HG03521 (cell line): ENCODE results near the gene DGKK.

Source experiments
- ATAC-seq: cut with Tn5 transposase; IDR thresholded peaks from one replicate; pipeline ENCODE4 v1.9.1; 2021; ENCODE audit warnings: mild to moderate bottlenecking, moderate library complexity; ENCODE audit not compliant: unreplicated experiment

DGKK gene

GRCh38 chrX:50470103-50471031, at the start of gene DGKK:
Gene DGKK (minus strand): TSS chrX:50470825. CDS start chrX:50470678, 147 bp downstream.
- ATAC-seq = no peak

DNA sequence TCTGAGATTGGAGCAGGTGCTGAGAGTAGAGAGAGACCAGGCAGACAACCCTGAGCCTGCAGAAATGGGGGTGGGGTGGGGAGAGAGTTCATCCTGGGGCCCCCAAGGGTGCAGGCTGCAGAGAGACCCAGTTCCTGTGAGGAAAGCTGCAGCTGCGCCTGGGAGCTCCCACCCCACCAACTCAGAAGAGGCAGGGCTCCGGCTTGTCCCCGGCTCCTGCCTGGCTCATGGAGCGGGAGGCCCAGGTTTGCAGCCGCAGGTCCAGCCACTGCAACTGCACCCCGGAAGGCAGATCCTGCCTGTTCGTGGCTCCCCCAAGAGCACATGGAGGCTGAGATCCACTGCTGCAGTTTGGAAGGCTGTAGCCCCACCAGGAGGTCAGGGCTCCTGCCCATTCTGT, 44.2 kb upstream of the DGKK start:
- ATAC-seq = no peak

DNA sequence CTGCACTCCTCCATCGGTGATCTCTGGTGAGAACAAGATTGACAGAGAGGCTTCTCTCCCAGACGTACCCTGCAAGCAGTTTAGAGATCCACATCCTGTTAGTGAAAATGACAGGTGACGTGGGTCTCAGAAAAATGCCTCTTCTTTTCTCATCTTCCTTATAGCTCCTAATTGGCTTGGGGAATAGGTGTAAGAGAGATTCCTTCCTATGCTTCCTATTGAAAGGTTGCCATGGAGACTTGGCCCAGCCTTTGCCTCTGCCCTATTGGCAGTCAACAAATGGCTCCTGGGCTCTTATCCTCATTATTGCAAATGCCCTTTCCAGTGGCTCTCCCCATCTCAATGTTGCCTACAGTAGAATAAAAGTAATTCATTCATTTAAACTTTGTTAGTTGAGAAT, 26.5 kb upstream of the DGKK start:
- no peak for ATAC-seq

DNA sequence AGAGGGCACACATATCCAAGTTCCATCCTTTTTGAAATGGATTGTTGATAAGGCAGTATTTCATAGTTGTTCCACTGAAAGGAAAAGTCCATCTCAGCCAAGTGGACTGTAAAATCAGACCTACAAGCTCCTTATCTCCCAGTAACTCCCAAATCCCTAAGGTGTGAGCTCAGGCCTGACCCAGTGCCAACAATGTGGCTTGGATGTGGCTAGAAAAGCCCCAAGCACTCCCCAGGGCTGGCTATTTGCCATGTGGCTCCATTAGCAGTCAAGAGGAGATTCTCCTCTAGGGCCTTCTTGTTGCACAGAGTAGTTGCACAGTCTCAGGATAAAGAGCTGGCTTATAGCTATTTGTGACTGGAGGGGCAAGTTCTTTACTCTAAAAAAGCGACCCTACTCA, 25.0 kb upstream of the DGKK start:
- ATAC-seq = no peak

DNA sequence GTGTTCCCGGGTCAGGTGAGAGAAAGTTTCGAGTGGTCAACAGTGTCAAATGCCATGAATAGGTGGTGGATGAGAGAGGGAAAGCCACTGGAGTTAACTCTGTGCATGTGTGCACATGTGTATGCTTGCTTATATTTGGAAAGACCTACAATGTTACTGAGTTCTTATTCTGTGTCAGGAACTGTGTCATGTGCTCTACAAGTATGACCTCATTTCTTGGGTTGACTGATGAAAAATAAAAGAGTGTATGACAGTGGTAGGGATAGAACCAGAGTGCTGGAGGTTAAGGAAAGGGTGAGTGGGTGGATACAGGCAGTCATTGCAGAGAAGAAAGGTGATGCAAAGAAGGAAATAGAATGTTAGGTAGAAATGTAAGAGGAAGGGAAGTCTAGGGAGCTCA, 22.1 kb upstream of the DGKK start:
- no peak for ATAC-seq

DNA sequence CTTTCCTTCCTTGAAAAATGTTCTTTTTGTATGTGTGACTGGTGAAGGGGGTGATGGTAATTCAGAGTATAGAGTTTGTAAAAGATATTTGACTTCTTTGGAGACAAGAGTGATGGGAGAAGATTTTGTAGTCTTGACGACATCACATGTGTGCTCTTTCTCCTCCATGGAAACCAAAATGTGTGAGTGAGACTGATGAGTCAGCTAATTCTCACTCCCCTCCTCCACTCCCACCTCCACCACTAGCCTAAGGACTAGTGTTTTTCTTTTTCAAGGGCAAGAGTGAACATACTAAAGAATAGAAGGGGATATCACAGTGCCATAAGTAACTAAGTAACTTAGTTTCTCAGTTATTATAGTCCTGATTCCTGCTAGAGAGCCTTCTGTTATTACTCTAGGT, 14.0 kb upstream of the DGKK start:
- no peak for ATAC-seq

GRCh38 chrX:50483283-50483682, 12.7 kb upstream of the DGKK start:
- ATAC-seq = no peak

DNA sequence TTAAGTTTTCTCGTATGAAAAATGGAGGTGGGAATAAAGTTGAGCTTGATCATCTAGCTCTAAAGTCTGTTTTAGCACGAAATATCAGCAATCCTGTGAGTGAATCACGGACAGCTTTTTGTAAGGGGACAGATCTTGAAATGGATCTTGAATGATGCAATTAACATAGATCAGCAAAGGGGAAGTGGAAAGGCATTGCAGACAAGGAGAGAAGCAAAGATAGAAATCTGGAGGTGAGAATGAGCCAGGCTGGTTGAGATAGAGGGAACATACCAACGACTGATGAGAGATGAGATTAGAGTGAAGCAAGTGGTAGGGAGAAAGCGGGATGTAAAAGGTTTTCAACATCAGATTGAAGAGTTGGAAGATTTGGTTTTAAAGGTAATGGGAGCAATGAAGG, 4.6 kb upstream of the DGKK start:
- no peak for ATAC-seq

- no peak for ATAC-seq
Observed at GRCh38 chrX:50471390-50471789, 765 bp upstream of the DGKK start.

DNA sequence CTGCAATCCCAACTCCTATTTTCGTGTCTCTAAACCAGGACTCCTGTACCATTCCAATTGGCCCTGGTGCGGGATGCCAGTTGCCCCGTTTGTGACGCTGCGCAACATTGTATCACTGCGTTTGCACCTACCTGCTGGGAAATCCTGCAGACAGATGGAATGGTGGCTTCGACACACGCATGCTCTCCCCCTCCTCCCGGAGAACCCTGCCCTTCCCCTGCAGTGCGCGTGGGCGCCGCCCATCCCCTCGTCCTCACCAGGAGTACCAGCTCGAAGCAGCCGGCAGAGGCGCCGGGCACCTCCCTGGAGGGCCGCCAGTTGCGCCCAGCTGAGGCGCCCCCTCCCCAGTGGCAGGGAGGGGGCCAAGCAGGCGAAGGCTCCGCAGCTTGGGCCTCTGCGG, 1.4 kb downstream of the DGKK start:
- ATAC-seq = no peak

GRCh38 chrX:50459615-50460014, 11.0 kb downstream of the DGKK start:
- no peak for ATAC-seq

- no peak for ATAC-seq
Observed at GRCh38 chrX:50458483-50458882, 12.1 kb downstream of the DGKK start.

GRCh38 chrX:50456712-50457484, 13.7 kb downstream of the DGKK start:
- no peak for ATAC-seq

DNA sequence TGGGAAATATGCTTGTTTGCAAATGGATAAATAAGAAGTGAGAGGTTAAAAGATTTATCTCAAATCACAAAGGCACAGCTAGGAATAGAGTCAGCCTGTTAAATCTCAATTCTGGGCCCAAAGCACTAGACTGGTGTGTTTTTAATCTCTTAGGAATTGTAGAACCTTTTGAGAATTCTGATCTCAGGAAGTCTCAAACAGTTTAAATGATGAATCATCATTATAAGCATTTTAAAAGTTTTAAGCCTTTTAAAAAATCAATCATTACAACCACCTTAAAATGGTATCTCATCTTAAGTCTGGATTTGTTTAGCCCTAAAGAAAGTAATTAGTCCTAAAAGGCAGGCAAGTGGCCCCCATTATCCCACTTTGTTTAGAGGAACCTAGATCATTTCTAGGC, 17.8 kb downstream of the DGKK start:
- ATAC-seq = no peak

GRCh38 chrX:50450324-50450723, 20.3 kb downstream of the DGKK start:
- no peak for ATAC-seq

GRCh38 chrX:50448565-50448964, 22.1 kb downstream of the DGKK start:
- ATAC-seq = no peak

GRCh38 chrX:50447535-50447934, 23.1 kb downstream of the DGKK start:
- ATAC-seq = no peak

- ATAC-seq = no peak
Observed at GRCh38 chrX:50442426-50443116, 28.1 kb downstream of the DGKK start.

DNA sequence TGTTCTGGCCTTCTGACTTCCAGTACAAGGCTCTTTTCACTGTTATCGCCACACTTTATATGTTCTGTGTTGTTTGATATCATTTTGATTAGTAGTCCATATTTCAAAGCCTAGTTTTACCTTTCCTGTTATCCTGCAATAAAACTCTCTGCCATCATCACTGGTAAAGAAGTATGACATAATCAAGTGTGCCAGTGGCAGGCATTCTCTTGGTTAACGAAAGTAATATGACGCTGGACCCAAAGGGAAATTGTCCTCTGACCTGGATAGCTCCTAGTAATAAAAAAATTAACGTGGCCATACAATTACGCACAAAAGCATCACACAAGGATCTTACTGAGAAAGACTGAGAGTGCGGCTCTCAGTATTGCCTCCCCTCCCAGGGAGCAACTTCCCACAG, 33.8 kb downstream of the DGKK start:
- ATAC-seq = no peak

- ATAC-seq = no peak
Observed at GRCh38 chrX:50432829-50433289, 37.8 kb downstream of the DGKK start.

DNA sequence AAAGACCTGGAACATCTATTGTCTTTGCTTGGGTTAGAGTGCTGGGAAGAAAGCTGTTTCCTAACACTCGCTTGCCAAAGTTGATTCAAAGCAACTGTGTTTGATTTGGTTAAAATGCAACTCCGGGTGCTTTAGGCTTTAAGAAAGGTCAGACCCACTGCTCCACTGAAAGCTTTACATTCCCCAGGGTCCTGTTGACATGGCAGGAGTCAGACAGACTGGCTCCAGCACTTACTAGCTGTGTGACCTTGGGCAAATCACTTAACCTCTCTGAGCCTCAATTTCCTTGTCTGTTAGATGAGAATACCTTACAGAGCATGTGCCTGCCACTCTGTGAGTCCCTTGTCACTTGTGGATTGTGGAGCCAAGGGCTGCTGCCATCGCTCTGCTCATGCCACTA, 39.0 kb downstream of the DGKK start:
- no peak for ATAC-seq
